OCI-LY7 (cell line): ENCODE measurements around the gene SMIM31.

Experiments
- EZH2phosphoT487 ChIP-seq: fragments of 200-600 bp; sonication (generic); IDR thresholded peaks from 2 replicates; pipeline ENCODE4 v1.6.1; 2018; ENCODE audit warnings: low read depth, borderline replicate concordance, mild to moderate bottlenecking, mixed run types, antibody characterized with exemption, low read length, moderate library complexity, mixed read lengths
- TF ChIP-seq, protein P1 (sequence below): fragments of 200-600 bp; sonication (generic); conservative IDR thresholded peaks from 2 replicates; pipeline ENCODE4 v1.5.1; 2014; ENCODE audit warnings: mild to moderate bottlenecking, antibody characterized with exemption, low read length, moderate library complexity, mixed read lengths

DNA sequence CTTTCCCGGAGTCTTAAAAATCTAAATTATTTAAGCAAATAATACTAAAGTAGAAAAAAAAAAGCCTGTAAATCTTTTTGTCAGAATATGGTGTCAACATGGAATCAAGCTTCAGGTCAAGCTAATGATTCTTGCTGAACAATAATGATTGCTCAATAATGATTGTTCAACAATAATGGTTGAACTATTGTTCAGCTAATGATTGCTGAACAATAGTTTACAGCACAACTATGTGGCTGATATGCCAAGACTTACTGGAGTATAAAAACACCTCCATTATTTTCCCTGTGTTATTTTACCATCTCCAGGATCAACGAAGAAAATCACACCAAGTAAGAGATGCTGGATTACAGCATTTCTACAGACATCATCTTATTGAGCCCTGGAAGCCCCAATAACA lies 35.1 kb upstream of the SMIM31 start:
- TF ChIP-seq, protein P1, sequence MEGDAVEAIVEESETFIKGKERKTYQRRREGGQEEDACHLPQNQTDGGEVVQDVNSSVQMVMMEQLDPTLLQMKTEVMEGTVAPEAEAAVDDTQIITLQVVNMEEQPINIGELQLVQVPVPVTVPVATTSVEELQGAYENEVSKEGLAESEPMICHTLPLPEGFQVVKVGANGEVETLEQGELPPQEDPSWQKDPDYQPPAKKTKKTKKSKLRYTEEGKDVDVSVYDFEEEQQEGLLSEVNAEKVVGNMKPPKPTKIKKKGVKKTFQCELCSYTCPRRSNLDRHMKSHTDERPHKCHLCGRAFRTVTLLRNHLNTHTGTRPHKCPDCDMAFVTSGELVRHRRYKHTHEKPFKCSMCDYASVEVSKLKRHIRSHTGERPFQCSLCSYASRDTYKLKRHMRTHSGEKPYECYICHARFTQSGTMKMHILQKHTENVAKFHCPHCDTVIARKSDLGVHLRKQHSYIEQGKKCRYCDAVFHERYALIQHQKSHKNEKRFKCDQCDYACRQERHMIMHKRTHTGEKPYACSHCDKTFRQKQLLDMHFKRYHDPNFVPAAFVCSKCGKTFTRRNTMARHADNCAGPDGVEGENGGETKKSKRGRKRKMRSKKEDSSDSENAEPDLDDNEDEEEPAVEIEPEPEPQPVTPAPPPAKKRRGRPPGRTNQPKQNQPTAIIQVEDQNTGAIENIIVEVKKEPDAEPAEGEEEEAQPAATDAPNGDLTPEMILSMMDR = no peak
- no peak for TF ChIP-seq EZH2phosphoT487
